Measurements from ENCODE around the gene LCE5A.
"Not testable (repeated sequence)": the region's sequence is repeated elsewhere in the genome, so short reads cannot be mapped to it uniquely, and the experiment has no call there.

Gene LCE5A

GRCh38 chr1:152517237-152517811 is 6.7 kb downstream of the LCE5A start:
- DNase-seq: no peak

- DNase-seq: no peak
Observed at GRCh38 chr1:152519851-152520250, 9.2 kb downstream of the LCE5A start.

- DNase-seq: no peak
Observed at GRCh38 chr1:152520561-152521090, 10.0 kb downstream of the LCE5A start.

GRCh38 chr1:152525080-152525641 is 14.6 kb downstream of the LCE5A start:
- DNase-seq: no peak

GRCh38 chr1:152533327-152533938 is 22.8 kb downstream of the LCE5A start:
- no peak for DNase-seq

- no peak for DNase-seq
Observed at GRCh38 chr1:152535774-152536173, 25.2 kb downstream of the LCE5A start.

- DNase-seq: no peak
Observed at GRCh38 chr1:152537496-152537895, 26.9 kb downstream of the LCE5A start.

- DNase-seq: no peak
Observed at GRCh38 chr1:152539901-152540300, 29.3 kb downstream of the LCE5A start.

- DNase-seq: no peak
Observed at GRCh38 chr1:152543820-152544219, 33.2 kb downstream of the LCE5A start.

- DNase-seq: no peak
Observed at GRCh38 chr1:152546704-152547103, 36.1 kb downstream of the LCE5A start.

- not testable (repeated sequence) for DNase-seq
Observed at GRCh38 chr1:152548358-152548757, 37.8 kb downstream of the LCE5A start.
